Psoas muscle (tissue), 8 donors: ENCODE results near the gene CYP4F3. TPM values are rescaled to one million over a fixed set of nuclear protein-coding genes. Genes with fewer than 3 reads are reported as not detected.

Experiments used
- ATAC-seq, 4 donors: fragments of 200-7000 bp; cut with Tn5 transposase; one replicate each; pipeline ENCODE4 v1.9.1; 2020; ENCODE audit warnings: moderate library complexity in 3 of 4, mild to moderate bottlenecking in 2 of 4
- DNase-seq, 2 donors: peaks; one replicate each; pipeline ENCODE4 v3.0.0-alpha.2; 2020
- H3K27ac ChIP-seq: fragments of 200-600 bp; one replicate; pipeline ENCODE4 v1.8.0; 2022
- H3K27me3 ChIP-seq, 3 donors: fragments of 200-600 bp in 1 of 3; one replicate each; pipeline versions ENCODE4 v1.6.1 to v1.8.0; 2013 to 2022; ENCODE audit warnings: low read length in 2 of 3, mild to moderate bottlenecking in 2 of 3, moderate library complexity in 1 of 3; ENCODE audit not compliant: insufficient read depth in 3 of 3
- H3K36me3 ChIP-seq, 2 donors: fragments of 200-600 bp in 1 of 2; one replicate each; pipeline versions ENCODE4 v1.6.1 to v1.8.0; 2013 to 2022; ENCODE audit warnings: low read depth in 1 of 2, mild to moderate bottlenecking in 1 of 2, moderate library complexity in 1 of 2; ENCODE audit not compliant: insufficient read depth in 1 of 2
- H3K4me1 ChIP-seq: fragments of 200-600 bp; one replicate; pipeline ENCODE4 v1.8.0; 2022
- H3K4me3 ChIP-seq: fragments of 200-600 bp; one replicate; pipeline ENCODE4 v1.8.0; 2022; ENCODE audit warnings: mild to moderate bottlenecking
- H3K9me3 ChIP-seq: fragments of 200-600 bp; one replicate; pipeline ENCODE4 v1.8.0; 2022
- CTCF ChIP-seq: fragments of 200-600 bp; IDR thresholded peaks from one replicate; pipeline ENCODE4 v1.8.0; 2022; ENCODE audit warnings: antibody characterized with exemption
- WGBS, 3 donors: extraction: QIAGEN DNeasy Blood & Tissue Kit; methylation state at CpG; one replicate each; pipeline versions ENCODE4 v1.1.6 to v1.1.7; 2013; 5-methylcytosine and 5-hydroxymethylcytosine counted together
- intact Hi-C, 2 donors: fragments of 100-400 bp; cut with DNase I; formaldehyde crosslinking; loops; one replicate each; pipeline versions ENCODE4 v1.11.0 to v1.14.2; 2022
- polyA plus RNA-seq, 3 donors: library from polyadenylated mRNA; stranded (reverse); fragments of 200-250 nt; gene quantifications; one replicate each; pipeline ENCODE4 v1.2.3, GENCODE V29; 2013
- total RNA-seq, 4 donors: library from RNA; stranded (reverse); fragmentation: NEBNext Ultra II Directional in 2 of 4; extraction: Animal tissue kit (Norgen Biotek cat#: 25700) in 2 of 4; gene quantifications; one replicate each; pipeline versions ENCODE4 v1.2.1 to v1.2.4, GENCODE V29; 2021 to 2023
- donor health status: healthy with polysubstance abuse.
- donor health status: DM: no; HTN: no; CAD: no; lungs with moderate emphysema.
- donor health status: Bipolar disorder and iron deficiency.
- donor health status: healthy.
- donor health status: DM: yes; HTN: yes; CAD: no.
- donor health status: DM: no; HTN: no; CAD: no.
- donor health status: DM: no; HTN: no; CAD: no.
- donor health status: DM: yes; HTN: yes; CAD: no.

Gene CYP4F3
- total and polyA plus RNA-seq, 7 donors, result 0.01 to 0.43 (median 0.04) TPM; not detected in 1

- H3K4me3 ChIP-seq, result no peak overlapping the region
- no peaks in the 10 kb centered on the region for H3K4me1 ChIP-seq
- H3K27ac ChIP-seq, result no peak overlapping the region
- peaks cover 8% of the 10 kb centered on the region for H3K9me3 ChIP-seq
- no peaks in the 10 kb centered on the region for H3K36me3 ChIP-seq
- TF ChIP-seq CTCF, result no peak
- ATAC-seq, result no peak
- 60 to 61% (median 61%) methylated on average over 19 of the region's 19 CpGs for WGBS, 3 donors
- no peaks in the 10 kb centered on the region for H3K27me3 ChIP-seq
- intact Hi-C loops, result no loop called here
- no peak for DNase-seq
Observed at GRCh38 chr19:15696654-15697194, 56.0 kb downstream of the CYP4F3 start.

- no peak overlapping the region for H3K27ac ChIP-seq
- no peaks in the 10 kb centered on the region for H3K36me3 ChIP-seq
- H3K9me3 ChIP-seq, result peaks cover 8% of the 10 kb centered on the region
- ATAC-seq, result no peak
- intact Hi-C loops, result no loop called here
- no peak overlapping the region for H3K4me3 ChIP-seq
- TF ChIP-seq CTCF, result no peak
- H3K27me3 ChIP-seq, result no peaks in the 10 kb centered on the region
- DNase-seq, result no peak
- 26 to 45% (median 35%) methylated on average over 3 to 4 of the region's 4 CpGs for WGBS, 3 donors
- H3K4me1 ChIP-seq, result no peaks in the 10 kb centered on the region
Observed at GRCh38 chr19:15701757-15702533, 61.2 kb downstream of the CYP4F3 start.

- no peak overlapping the region for H3K27ac ChIP-seq
- H3K4me3 ChIP-seq, result no peak overlapping the region
- ATAC-seq (peak in 3 of 4 donors; percentile 46 to 56 (median 56)), DNase-seq (peak; percentile 66 to 87)
- H3K27me3 ChIP-seq, result no peaks in the 10 kb centered on the region
- no peak for TF ChIP-seq CTCF
- 0 to 3% (median 2%) methylated on average over 7 of the region's 7 CpGs for WGBS, 3 donors
- H3K4me1 ChIP-seq, result no peaks in the 10 kb centered on the region
- H3K9me3 ChIP-seq, result peaks cover 8% of the 10 kb centered on the region
- intact Hi-C loops, result no loop called here
- no peaks in the 10 kb centered on the region for H3K36me3 ChIP-seq
Observed at GRCh38 chr19:15702534-15702930, 61.8 kb downstream of the CYP4F3 start.

Other genes starting within 250 kb of the CYP4F3 start
- 10 to 100 TPM; 37.3 to 66.2 (median 54.3) TPM for gene AKAP8L, start 221.9 kb upstream of the CYP4F3 start, total RNA-seq
- 10 to 100 TPM; 34.6 to 72.9 (median 46.7) TPM for gene AKAP8L, start 221.9 kb upstream of the CYP4F3 start, polyA plus RNA-seq
- 10 to 100 TPM; 16.6 to 39.1 (median 25.8) TPM for gene WIZ, start 190.9 kb upstream of the CYP4F3 start, total RNA-seq
- 10 to 100 TPM; 16.6 to 22.9 (median 20.7) TPM for gene WIZ, start 190.9 kb upstream of the CYP4F3 start, polyA plus RNA-seq
- 1 to 10 TPM in 2 of 4 donors, under 1 TPM in 2; 0.47 to 2.0 (median 1.0) TPM for gene RASAL3, start 176.4 kb upstream of the CYP4F3 start, total RNA-seq
- under 1 TPM; 0.21 to 0.47 (median 0.34) TPM for gene RASAL3, start 176.4 kb upstream of the CYP4F3 start, polyA plus RNA-seq
- not detected for gene PGLYRP2, start 161.4 kb upstream of the CYP4F3 start, total RNA-seq
- gene PGLYRP2, start 161.4 kb upstream of the CYP4F3 start, polyA plus RNA-seq, result not detected
- under 1 TPM in 1 of 4 donors, not detected in 3; 0.29 TPM for gene CYP4F22, start 132.4 kb upstream of the CYP4F3 start, total RNA-seq
- gene CYP4F22, start 132.4 kb upstream of the CYP4F3 start, polyA plus RNA-seq, result under 1 TPM; 0.04 to 0.30 (median 0.17) TPM
- gene CYP4F8, start 25.7 kb upstream of the CYP4F3 start, total RNA-seq, result not detected
- gene CYP4F8, start 25.7 kb upstream of the CYP4F3 start, polyA plus RNA-seq, result not detected
- 1 to 10 TPM in 2 of 4 donors, not detected in 2; 1.2 to 1.7 TPM for gene CYP4F12, start 32.2 kb downstream of the CYP4F3 start, total RNA-seq
- gene CYP4F12, start 32.2 kb downstream of the CYP4F3 start, polyA plus RNA-seq, result 1 to 10 TPM in 2 of 3 donors, under 1 TPM in 1; 0.36 to 2.4 (median 1.3) TPM
- gene OR10H2, start 87.1 kb downstream of the CYP4F3 start, total RNA-seq, result not detected
- gene OR10H2, start 87.1 kb downstream of the CYP4F3 start, polyA plus RNA-seq, result not detected
- gene OR10H3, start 97.1 kb downstream of the CYP4F3 start, total RNA-seq, result not detected
- not detected for gene OR10H3, start 97.1 kb downstream of the CYP4F3 start, polyA plus RNA-seq
- gene OR10H5, start 146.8 kb downstream of the CYP4F3 start, total RNA-seq, result not detected
- gene OR10H5, start 146.8 kb downstream of the CYP4F3 start, polyA plus RNA-seq, result not detected
- not detected for gene OR10H1, start 174.8 kb downstream of the CYP4F3 start, total RNA-seq
- gene OR10H1, start 174.8 kb downstream of the CYP4F3 start, polyA plus RNA-seq, result not detected